ENCODE results near the gene ZNF846. TPM values are rescaled to one million over a fixed set of nuclear protein-coding genes. Genes with fewer than 3 reads are reported as not detected.
A peak's percentile ranks its signal among the peaks of the same experiment; 100 is the strongest.
"Not testable (repeated sequence)": the region's sequence is repeated elsewhere in the genome, so short reads cannot be mapped to it uniquely, and the experiment has no call there.

ZNF846 gene
- total RNA-seq, 4 donors from 2014 or later: 10.5 to 36.1 (median 20.4) TPM

GRCh38 chr19:9786819-9787218 is 18.3 kb upstream of the ZNF846 start:
- ATAC-seq: no peak
- Histone ChIP-seq H3K27ac (peak overlapping the region; percentile 92 to 99 (median 98)), H3K4me3 (no peak overlapping the region), H3K27me3 (no peaks in the 10 kb centered on the region), H3K36me3 (peaks cover 0 to 4% of the 10 kb centered on the region in 2 donors), H3K9me3 (no peaks in the 10 kb centered on the region), H3K4me1 (peaks cover 0 to 44% (median 10%) of the 10 kb centered on the region in 3 donors)
- 73 to 100% methylated on average over 1 to 5 of the region's 8 CpGs for WGBS, 2 donors (ENCODE audit: low coverage in 1 of 2)
- no peak for TF ChIP-seq POLR2A (IDR thresholded peaks at IDR 0.05)
- TF ChIP-seq CTCF (IDR thresholded peaks at IDR 0.05): no peak
- TF ChIP-seq EP300 (IDR thresholded peaks at IDR 0.05): no peak
- no peak for TF ChIP-seq POLR2AphosphoS5 (IDR thresholded peaks at IDR 0.05)

GRCh38 chr19:9786342-9786741 is 17.8 kb upstream of the ZNF846 start:
- no peaks in the 10 kb centered on the region for H3K9me3 ChIP-seq
- H3K36me3 ChIP-seq: peaks cover 0 to 4% of the 10 kb centered on the region in 2 donors
- peak overlapping the region; percentile 92 to 99 (median 98) for H3K27ac ChIP-seq
- TF ChIP-seq POLR2A (IDR thresholded peaks at IDR 0.05) (no peak), CTCF (IDR thresholded peaks at IDR 0.05) (no peak), EP300 (IDR thresholded peaks at IDR 0.05) (no peak), POLR2AphosphoS5 (IDR thresholded peaks at IDR 0.05) (no peak)
- WGBS, 2 donors (ENCODE audit: low coverage in 1 of 2): 21 to 83% methylated on average over 1 to 6 of the region's 9 CpGs
- ATAC-seq: no peak
- peaks cover 0 to 42% (median 10%) of the 10 kb centered on the region in 3 donors for H3K4me1 ChIP-seq
- peak overlapping the region; percentile 72 to 76 for H3K4me3 ChIP-seq
- H3K27me3 ChIP-seq: no peaks in the 10 kb centered on the region

- TF ChIP-seq POLR2AphosphoS5 (IDR thresholded peaks at IDR 0.05) (peak; percentile 79), CTCF (IDR thresholded peaks at IDR 0.05) (no peak), POLR2A (IDR thresholded peaks at IDR 0.05) (peak; percentile 87 to 93)
- Histone ChIP-seq H3K9me3 (no peaks in the 10 kb centered on the region), H3K36me3 (peaks cover 0 to 8% of the 10 kb centered on the region in 2 donors), H3K27ac (peak overlapping the region; percentile 92 to 99 (median 98)), H3K4me3 (peak overlapping the region; percentile 72 to 76), H3K4me1 (peaks cover 0 to 35% (median 10%) of the 10 kb centered on the region in 3 donors), H3K27me3 (no peaks in the 10 kb centered on the region)
- 2 to 8% methylated on average over 9 to 20 of the region's 74 CpGs for WGBS, 2 donors (ENCODE audit: low coverage in 1 of 2)
- ATAC-seq: peak; percentile 94
Measured at GRCh38 chr19:9785367-9786331, 17.1 kb upstream of the ZNF846 start.

GRCh38 chr19:9784163-9784496 is 15.6 kb upstream of the ZNF846 start:
- Histone ChIP-seq H3K4me1 (peaks cover 0 to 22% (median 10%) of the 10 kb centered on the region in 3 donors), H3K27ac (peak overlapping the region in 3 of 4 donors; percentile 97 to 99 (median 98))
- H3K27me3 ChIP-seq, H3K4me3 ChIP-seq, H3K9me3 ChIP-seq, H3K36me3 ChIP-seq, ATAC-seq: not testable (repeated sequence)
- 64 to 69% methylated on average over 2 to 6 of the region's 6 CpGs for WGBS, 2 donors (ENCODE audit: low coverage in 1 of 2)

- Histone ChIP-seq H3K27ac (no peak overlapping the region), H3K4me3 (no peak overlapping the region), H3K4me1 (peaks cover 0 to 20% (median 10%) of the 10 kb centered on the region in 3 donors), H3K9me3 (no peaks in the 10 kb centered on the region), H3K27me3 (no peaks in the 10 kb centered on the region), H3K36me3 (peaks cover 0 to 12% of the 10 kb centered on the region in 2 donors)
- WGBS, 2 donors (ENCODE audit: low coverage in 1 of 2): 79 to 100% methylated on average over 1 to 2 of the region's 2 CpGs
- ATAC-seq: no peak
- TF ChIP-seq POLR2A (IDR thresholded peaks at IDR 0.05) (no peak), POLR2AphosphoS5 (IDR thresholded peaks at IDR 0.05) (no peak), EP300 (IDR thresholded peaks at IDR 0.05) (no peak), CTCF (IDR thresholded peaks at IDR 0.05) (no peak)
Measured at GRCh38 chr19:9782338-9782737, 13.8 kb upstream of the ZNF846 start.

All from gastroesophageal sphincter (tissue), 4 donors.